ENCODE results near the gene CNGB1. TPM values are rescaled to one million over a fixed set of nuclear protein-coding genes. Genes with fewer than 3 reads are reported as not detected.

Gene CNGB1
- total RNA-seq, 1 experiment from 2014 or later, result not detected

DNA sequence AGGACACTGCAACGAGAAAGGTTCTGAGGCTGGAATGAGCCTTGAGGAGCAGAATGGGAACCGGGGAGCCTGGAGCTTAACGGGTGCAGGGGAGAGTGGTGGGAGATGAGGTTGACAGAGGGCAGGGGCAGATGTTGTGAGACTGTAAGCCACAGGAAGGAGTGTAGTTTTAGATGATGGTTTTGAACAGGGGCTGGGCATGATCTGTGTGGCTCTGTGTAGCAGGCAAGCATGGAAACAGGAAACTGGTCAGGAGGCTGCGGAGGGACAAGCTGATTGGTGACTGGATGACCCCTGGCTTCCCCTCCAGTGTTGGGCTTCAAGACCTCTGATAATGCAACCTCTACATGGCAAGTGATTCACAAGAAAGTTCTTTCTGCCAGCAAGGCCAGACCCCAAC is 1.4 kb upstream of the CNGB1 start:
- DNase-seq (ENCODE audit: low spot score), result no peak

DNA sequence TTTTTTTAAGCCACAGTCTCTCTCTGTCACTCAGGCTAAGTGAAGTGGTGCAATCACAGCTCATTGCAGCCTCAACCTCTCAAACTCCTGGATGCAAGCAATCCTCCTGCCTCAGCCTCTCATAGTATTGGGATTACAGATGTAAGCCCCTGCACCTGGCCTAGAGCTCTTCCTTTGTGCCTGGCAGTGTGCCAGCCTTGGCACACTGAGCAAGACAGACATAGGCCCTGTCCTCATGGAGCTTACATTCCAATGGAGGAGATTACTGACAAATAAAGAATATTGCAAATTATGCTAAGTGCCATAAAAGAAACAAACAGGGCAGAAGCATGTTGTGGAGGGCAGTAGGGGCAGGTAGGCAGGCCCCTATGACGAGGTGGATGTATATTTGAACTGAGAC is 920 bp upstream of the CNGB1 start:
- no peak for DNase-seq (ENCODE audit: low spot score)

DNA sequence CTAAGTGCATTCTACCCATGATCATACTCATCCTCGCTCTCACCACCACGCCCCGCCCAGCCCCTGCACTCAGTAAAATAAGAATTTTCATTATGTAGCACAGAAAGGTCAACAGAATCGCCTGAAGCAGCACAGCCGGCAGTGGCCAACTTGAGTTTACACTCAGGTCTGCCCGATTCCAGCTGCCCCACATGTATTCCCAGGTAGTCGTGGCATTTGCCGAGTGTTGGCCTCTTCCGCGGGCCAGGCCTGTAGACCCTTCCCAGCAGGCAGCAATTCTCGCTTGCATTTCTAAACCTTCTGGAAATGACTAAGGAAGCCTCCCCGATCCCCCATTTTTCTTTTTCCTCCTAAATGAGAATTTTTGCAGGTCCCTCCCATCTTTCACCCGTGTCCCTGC is 609 bp downstream of the CNGB1 start:
- no peak for DNase-seq (ENCODE audit: low spot score)

DNA sequence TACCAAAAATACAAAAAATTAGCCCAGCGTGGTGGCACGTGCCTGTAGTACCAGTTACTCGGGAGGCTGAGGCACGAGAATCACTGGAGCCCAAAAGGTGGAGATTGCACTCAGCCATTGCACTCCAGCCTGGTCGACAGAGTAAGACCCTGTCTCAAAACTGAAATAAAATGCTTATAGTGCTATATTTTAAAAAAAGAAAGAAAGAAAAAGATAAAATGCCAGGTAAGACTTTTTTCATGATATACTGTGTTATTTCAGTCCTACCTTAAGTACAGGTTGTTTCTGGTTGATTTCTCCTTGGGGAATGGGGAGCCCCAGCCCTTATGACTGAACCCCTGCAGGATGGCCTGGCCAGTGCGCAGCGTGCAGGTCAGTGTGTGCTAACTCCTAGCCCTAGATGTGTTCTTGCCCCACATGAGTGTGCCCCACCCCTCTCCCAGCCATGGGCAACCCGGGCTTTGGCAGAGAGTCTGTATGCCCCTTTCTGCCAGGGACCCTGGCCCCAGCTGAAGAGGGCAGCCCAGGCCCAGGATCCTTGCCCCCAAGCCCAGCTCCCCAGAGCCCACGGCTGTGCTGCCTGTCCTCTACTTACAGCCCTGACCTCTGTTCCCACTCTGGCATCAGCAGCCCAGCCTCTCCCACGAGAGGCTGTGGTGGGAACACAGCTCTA is 1.3 kb downstream of the CNGB1 start:
- DNase-seq (ENCODE audit: low spot score), result no peak

DNA sequence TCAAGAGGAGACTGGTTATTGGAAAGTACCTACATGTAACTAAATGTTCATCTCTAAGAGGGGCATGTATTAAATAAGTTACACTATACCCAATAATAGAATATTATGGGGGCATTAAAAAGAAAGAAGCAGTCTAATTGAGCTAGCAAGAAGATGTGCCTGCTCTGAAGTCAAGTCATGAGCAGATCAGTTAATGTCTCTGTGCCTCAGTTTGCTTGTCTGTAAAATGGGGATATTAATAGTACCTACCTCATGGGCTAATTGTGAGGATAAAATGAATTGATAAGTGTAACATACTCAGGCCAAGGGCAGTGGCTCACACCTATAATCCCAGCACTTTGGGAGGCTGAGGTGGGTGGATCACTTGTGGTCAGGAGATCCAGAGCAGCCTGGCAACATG is 3.0 kb downstream of the CNGB1 start:
- no peak for DNase-seq (ENCODE audit: low spot score)

DNA sequence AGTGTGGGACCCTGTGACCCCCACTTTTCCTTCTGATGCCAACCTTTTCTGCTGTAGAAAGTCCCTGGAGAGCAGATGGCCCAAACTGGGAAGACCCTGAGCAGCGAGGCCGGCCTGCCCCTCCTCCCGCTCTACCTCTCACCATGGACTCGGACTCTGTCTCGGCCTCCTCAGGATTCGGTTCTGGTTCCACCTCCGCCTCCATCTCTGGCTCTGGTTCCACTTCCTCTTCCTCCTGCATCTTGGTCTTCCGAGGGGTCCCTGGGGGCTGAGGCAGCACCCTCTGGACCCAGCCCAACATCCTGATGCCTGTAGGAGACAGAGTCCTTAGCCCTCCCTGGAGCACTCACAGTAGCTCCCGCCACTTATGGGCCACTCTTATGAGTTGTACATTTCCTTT is 3.9 kb downstream of the CNGB1 start:
- DNase-seq (ENCODE audit: low spot score), result no peak

DNA sequence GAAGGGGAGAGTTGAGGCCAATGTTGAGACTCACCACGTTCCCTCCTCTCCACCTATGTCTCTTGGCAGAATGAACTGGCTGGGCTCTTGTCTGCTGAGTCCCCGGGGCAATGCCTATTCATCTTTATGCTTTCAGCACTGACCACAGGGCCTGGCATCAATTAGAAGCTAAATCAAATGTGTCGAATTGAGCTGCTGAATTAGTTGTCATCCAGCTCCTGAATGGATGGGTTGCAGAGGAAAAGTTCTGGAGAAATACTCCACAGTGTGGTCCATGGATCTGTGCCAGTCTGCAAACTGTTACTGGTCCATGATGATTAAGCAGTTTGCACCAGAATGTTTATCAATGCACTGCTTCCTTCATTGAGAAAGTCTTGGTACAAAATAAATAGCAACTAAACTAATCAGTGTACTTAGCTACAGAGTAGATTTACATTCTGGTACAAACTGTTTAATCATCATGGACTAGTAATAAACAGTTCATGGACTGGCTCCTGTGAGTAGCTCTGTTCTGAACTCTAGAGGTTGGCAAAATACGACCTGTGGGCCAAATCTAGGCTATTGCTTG is 4.6 kb downstream of the CNGB1 start:
- peak; percentile 5 for DNase-seq (ENCODE audit: low spot score)

DNA sequence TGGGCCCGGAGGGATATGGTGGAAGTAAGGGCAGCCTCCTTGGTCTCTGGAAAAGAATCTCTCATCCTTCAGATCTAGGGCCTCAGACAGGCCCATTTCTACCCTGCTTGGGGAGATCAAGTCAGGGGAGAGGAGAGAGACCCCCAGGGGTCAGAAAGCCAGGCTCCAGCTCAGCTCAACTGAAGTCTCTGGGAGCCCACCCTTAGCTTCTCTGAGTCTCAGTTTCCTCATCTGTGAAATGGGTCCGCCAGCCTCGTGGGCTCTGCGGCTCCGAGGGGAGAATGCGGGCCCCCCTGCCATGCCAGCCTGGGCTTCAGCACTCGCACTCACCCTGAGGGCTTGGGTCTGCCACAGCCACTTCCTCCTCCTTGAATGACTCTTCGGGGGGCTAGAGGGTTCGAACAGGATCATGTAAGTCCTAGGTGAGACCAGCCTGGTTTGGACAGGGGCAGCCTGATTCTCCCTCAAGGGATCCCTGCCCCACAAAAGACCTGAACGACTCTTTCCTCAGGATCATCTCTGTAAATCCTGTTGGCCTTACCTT is 6.7 kb downstream of the CNGB1 start:
- DNase-seq (ENCODE audit: low spot score), result no peak

DNA sequence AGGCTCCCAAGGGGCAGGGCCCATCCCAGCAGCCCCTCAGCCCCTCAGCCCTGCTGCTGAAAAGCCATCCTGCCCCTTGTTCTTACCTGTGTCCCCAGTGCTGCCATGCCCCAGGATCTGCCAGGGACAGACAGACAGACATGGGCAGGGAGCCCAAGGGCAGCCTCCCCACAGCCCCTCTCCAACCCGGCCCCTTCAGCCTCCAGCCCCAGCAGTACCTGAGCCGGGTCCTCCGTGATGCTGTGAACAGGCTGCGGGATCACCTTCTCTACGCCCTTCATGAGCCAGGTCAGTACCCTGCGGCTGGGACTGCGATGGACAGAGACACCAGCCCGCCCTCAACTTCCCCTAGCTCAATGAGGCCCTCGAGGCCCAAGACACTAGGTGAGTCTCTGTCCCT is 8.2 kb downstream of the CNGB1 start:
- DNase-seq (ENCODE audit: low spot score), result no peak

DNA sequence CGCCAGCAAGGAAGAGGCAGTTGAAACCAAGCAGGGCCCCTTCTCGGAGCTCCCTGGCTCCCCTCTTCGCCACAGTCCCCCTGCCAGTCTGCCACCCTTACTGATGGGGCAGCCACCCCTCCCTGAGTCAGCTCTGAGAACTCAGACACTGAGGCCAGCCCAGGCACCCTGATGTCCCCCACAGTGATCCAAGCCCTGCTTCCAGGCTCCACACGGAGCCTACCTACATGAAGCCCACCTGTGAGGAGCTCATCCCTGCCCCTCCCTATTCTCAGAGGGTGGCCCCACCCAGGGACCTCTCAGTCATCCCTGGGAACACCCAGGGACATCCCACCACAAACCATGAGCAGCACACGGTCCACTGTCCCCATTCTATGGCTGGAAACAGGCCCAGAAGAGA is 8.9 kb downstream of the CNGB1 start:
- DNase-seq (ENCODE audit: low spot score), result no peak

DNA sequence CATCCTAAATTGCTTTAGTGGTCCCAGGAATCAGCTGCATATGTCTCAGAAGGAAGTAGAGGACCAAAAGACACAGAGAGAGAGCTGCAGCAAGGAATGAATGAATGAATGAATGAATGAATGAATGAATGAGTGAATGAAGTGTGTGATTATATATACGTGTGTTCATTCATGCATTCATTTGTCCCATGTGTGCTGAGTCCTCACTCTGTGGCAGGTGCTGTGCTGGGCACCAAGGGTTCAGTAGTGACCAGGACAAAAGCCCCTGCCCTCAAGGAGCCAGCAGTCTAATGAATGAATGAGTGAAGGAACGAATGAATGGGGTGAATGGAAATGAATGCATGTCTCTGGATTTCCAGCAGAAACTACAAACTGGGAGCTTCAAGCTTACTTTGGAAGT is 9.4 kb downstream of the CNGB1 start:
- DNase-seq (ENCODE audit: low spot score), result no peak

DNA sequence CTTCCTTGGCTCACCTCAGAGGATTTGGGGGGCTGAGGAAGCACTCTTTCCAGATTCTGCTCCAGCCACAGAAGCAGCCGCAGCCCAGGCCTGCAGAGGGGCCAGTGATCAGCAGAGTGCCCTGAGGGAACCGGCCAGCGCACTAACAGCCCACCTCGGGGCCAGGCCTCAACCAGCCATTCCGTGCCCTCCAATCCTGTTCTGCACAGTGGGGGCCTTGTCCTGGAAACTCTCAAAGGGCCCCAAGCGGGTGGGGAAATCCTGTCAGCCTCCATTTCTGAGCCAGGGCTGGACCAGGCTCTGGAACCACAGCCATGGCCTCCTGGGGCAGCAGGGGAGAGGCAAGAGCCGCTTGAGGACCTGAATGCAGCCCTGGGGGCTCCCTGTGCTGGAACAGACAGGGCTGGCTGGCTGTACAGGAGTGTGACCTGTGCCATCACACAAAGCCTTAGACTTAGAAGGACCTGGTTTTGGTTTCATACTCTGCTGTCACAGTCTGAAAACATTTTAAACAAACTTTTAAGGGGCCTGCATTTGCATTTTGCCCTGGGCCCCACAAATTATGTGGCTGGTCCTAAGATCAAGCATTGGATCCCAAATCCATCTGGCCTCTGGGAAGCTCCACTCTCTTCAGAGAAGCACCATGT is 10.0 kb downstream of the CNGB1 start:
- DNase-seq (ENCODE audit: low spot score), result no peak

DNA sequence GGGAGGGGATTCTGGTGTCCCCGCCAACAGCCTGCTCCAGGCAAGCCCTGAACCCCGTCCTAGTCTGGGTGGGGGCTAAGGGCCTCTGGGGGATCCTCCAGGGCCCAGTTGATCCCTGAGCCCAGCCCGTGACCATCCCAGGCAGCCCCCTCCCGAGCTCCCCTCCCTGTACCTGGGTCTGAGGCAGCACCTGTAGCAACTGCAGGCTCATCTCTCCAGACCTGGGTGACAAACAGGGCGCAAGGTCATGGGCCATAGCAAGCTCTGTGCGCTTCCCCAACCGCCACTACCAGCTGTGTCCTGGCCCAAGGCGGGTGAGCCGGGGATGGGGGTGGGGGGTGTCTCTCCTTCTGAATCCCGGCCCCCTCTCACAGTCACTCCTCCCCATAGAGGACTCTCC is 10.6 kb downstream of the CNGB1 start:
- DNase-seq (ENCODE audit: low spot score), result no peak

DNA sequence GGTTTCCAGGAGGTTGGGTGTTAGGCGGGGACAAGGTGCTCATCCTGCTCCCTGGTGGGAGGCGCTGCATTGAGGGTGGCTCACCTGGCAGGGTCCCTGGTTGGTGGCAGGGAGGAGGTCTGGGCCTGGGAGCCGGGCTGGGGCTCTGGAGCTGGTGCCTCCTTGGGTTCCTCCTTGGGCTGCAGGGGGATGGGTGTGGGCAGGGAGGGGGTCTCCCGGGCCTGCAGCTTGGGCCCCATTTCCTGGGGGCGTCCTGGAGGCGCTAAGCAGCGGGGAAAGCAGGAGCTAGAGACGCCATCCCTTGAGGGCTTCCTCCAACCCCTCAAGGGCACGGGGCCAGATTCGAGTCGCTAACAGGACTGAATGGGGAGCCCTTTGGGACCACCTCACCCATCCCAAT is 11.1 kb downstream of the CNGB1 start:
- no peak for DNase-seq (ENCODE audit: low spot score)

DNA sequence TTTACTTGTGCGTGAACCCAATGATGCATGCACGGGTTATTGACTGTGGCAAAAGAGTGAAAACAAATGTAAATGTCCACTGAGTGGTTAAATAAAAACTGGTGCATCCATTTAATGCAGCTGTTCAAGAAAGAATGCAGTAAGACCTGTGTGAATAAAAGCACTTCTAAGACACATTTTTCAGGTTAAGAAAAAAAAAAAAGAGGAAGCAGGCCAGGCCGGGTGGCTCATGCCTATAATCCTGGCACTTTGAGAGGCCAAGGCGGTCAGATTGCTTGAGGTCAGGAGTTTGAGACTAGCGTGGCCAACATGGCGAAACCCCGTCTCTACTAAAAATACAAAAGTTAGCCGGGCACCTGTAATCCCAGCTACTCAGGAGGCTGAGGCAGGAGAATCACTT is 11.8 kb downstream of the CNGB1 start:
- no peak for DNase-seq (ENCODE audit: low spot score)

DNA sequence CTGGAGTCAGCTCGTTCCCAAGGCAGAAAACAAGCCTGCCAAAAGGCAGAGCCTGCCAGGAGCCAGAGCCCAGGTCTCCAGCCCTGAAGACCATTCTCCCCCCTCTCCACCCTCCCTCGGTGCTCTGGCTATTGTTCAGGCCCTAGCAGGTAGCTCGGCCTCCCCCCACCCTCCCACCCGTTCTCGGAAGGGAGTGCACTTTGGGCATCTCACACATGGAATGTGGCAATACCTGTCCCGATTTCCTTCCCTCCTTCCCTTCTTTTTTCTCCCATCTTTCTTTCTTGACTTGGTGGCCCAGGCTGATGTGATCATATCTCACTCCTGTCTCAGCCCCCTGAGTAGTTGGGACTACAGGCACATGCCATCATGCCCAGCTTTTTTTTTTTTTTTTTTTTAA is 12.4 kb downstream of the CNGB1 start:
- DNase-seq (ENCODE audit: low spot score), result no peak

DNA sequence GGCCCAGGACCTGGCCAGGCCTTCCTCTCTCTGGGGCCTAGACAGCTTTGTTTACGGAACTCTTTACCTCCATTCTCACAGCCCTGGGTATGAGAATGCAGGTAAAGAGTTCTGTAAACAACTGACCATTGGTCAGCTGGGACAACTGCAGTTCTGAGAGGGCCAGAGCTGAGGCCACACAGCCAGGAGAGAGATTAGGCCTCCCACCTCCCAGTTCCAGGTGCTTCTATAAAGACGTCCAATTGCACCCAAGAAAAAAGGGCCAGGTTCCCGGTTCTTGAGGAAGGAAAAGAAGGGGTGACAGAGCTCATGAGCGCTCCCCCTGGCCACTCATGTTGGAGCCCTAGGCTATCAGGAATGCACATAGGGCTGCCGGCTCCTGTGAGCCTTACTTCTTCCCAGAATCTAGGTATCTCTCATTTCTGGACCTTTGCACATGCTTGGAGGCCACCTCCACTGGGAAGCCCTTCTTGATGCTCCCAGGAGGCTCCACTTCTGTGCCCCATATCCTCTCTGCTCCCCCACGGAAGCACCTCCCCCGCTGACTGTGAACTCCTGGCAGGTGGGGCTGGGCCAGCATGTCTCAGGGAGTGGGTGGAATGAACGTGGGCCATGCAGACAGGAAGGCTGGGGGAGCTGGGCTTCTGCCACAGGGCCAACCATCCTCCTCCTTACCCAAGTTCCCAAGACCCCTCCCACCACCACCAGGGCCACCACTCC is 13.1 kb downstream of the CNGB1 start:
- DNase-seq (ENCODE audit: low spot score), result no peak

DNA sequence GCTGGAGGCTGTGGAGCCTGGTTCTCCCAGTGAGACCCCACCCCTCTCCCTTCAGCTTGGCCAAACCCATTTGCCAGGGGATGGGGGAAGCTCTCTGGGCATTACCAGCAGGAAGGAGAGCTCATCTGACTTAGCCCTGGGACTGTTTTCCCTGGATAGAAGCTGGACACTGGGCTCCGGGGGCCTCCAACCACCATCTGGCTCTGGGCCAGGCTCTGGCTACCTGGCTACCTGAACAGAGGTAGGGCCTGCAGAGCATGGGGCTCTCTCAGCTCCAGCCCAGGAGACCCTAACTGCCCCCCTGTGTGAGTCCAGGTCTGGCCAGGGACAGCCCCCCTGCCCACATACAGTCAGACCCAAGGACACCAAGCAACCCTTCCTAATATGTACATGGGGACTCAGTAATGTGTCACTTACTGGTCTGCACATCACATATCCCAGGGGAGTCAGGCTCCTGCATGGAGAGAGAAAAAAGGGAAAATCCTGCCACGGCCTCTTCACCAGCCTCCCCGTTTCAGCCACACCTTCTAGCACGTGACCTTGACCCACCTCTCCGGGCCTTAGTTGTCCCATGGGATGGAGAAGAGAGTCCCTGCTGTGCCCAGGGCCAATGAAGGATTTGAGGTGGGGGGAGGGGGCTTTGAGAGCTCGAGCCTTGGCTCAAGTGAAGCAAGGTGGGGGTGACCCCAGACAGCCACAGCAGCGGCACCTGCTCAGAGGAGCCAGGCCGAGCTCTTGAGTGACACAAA is 13.8 kb downstream of the CNGB1 start:
- DNase-seq (ENCODE audit: low spot score), result no peak

DNA sequence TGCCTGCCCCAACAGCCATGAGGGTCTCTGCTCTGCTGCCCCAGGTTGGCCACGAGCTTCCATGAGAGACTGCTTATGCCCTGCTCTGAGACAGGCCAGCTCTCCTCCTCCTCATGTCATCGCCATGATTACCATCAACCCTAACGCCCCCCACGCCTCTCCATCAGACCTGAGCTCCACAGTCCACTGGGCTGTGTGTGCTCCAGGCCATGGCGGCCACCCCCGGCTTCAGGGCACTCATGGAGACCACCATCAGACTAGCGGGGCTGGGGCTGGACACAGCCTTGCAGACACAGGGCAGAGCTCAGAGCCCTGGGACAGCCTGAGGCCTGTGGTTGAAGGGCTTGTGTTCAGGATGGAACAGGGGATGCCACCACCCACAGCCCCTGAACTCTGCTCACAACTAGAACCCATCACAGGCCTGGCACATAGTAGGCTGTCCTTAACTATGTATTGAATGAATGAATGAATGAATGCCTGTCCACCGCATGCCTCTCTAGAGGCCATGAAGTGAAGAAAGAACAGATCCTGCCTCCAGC is 14.6 kb downstream of the CNGB1 start:
- DNase-seq (ENCODE audit: low spot score), result no peak

DNA sequence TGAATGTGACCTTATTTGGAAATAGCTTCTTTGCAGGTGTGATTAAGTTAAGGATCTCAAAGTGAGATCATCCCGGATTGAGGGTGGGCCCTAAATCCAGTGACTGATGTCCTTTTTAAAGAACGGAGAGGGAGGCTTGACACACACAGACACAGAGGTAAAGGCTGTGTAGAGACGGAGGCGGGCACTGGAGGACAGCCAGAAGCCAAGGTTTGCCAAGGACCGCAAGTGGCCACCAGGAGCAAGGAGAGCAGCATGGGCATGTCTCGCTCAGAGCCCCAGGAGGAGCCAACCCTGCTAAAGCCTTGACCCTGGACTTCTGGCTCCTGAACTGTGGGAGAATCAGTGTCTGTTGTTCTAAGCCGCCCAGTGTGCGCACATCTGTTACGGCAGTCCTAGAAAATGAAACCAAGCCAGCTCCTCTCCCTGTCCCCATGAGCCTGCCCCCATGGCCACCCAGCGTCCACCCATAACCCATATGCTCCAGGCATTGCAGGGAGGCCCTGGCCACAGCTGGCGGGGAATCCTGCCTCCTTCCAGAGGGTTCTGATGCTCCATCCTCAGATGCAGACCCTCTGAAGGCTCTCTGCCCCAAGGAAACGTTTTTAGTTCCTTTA is 15.2 kb downstream of the CNGB1 start:
- DNase-seq (ENCODE audit: low spot score), result no peak

DNA sequence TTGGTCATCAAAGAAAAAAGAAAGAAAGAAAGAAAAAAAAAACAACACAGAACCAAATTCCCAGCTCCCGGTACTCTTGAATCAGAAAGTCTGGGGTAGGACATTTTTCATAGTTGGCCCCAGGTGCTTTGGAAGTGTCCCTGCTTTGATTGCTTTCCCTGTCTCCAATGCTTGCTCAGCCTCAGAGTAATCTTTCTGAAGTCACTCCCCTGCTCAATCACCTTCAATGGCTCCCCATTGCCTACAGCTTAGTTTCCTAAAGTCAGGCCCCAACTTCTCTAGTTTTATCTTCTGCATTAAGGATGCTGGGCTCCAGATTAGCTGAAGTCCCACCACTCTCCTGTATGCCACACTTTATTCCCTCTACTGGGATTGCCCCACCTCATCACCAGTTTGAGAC is 17.1 kb downstream of the CNGB1 start:
- no peak for DNase-seq (ENCODE audit: low spot score)
